ENCODE results near the gene PARD3B. TPM values are rescaled to one million over a fixed set of nuclear protein-coding genes. Genes with fewer than 3 reads are reported as not detected.

PARD3B gene
- total and polyA plus RNA-seq, 2 experiments from 2014 or later: 3.5 to 4.4 TPM

GRCh38 chr2:205012961-205013360 lies 467.7 kb downstream of the PARD3B start:
- TF ChIP-seq STAT1 (IDR thresholded peaks at IDR 0.05; ENCODE audit: unreplicated experiment): no peak
- no peak for TF ChIP-seq ZNF462 (CRISPR knock-in tag; IDR thresholded peaks at IDR 0.05)
- TF ChIP-seq, protein P1, sequence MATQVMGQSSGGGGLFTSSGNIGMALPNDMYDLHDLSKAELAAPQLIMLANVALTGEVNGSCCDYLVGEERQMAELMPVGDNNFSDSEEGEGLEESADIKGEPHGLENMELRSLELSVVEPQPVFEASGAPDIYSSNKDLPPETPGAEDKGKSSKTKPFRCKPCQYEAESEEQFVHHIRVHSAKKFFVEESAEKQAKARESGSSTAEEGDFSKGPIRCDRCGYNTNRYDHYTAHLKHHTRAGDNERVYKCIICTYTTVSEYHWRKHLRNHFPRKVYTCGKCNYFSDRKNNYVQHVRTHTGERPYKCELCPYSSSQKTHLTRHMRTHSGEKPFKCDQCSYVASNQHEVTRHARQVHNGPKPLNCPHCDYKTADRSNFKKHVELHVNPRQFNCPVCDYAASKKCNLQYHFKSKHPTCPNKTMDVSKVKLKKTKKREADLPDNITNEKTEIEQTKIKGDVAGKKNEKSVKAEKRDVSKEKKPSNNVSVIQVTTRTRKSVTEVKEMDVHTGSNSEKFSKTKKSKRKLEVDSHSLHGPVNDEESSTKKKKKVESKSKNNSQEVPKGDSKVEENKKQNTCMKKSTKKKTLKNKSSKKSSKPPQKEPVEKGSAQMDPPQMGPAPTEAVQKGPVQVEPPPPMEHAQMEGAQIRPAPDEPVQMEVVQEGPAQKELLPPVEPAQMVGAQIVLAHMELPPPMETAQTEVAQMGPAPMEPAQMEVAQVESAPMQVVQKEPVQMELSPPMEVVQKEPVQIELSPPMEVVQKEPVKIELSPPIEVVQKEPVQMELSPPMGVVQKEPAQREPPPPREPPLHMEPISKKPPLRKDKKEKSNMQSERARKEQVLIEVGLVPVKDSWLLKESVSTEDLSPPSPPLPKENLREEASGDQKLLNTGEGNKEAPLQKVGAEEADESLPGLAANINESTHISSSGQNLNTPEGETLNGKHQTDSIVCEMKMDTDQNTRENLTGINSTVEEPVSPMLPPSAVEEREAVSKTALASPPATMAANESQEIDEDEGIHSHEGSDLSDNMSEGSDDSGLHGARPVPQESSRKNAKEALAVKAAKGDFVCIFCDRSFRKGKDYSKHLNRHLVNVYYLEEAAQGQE (IDR thresholded peaks at IDR 0.05; ENCODE audit: unreplicated experiment): no peak
- TF ChIP-seq JUNB (IDR thresholded peaks at IDR 0.05; ENCODE audit: unreplicated experiment): no peak
- TF ChIP-seq ZNF114 (CRISPR knock-in tag; IDR thresholded peaks at IDR 0.05): no peak
- TF ChIP-seq, protein P2, sequence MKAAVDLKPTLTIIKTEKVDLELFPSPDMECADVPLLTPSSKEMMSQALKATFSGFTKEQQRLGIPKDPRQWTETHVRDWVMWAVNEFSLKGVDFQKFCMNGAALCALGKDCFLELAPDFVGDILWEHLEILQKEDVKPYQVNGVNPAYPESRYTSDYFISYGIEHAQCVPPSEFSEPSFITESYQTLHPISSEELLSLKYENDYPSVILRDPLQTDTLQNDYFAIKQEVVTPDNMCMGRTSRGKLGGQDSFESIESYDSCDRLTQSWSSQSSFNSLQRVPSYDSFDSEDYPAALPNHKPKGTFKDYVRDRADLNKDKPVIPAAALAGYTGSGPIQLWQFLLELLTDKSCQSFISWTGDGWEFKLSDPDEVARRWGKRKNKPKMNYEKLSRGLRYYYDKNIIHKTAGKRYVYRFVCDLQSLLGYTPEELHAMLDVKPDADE (IDR thresholded peaks at IDR 0.05): no peak
- no peak for TF ChIP-seq CTCF (conservative IDR thresholded peaks at IDR 0.05; ENCODE audit: low read depth in 2 of 2)
- no peak for TF ChIP-seq POLR2AphosphoS5 (IDR thresholded peaks at IDR 0.05; ENCODE audit: low read depth)
- no peak for TF ChIP-seq ZNF331 (CRISPR knock-in tag; IDR thresholded peaks at IDR 0.05; ENCODE audit: low read depth)
- no peak for TF ChIP-seq CREB1 (CRISPR knock-in tag; IDR thresholded peaks at IDR 0.05; ENCODE audit: low read depth)
- no peak for TF ChIP-seq EZH2 (IDR thresholded peaks at IDR 0.05; ENCODE audit: low read depth, unreplicated experiment)
- TF ChIP-seq EZH2phosphoT487 (IDR thresholded peaks at IDR 0.05; ENCODE audit: unreplicated experiment): no peak
- H3K27ac ChIP-seq (ENCODE audit: low read depth): no peak overlapping the region
- Mint-ChIP-seq H3K36me3 (ENCODE audit: low read depth) (no peaks in the 10 kb centered on the region), H3K4me3 (no peak overlapping the region), H3K4me1 (peaks cover 9% of the 10 kb centered on the region), H3K27me3 (ENCODE audit: insufficient read depth, low read depth, poor library complexity) (no peaks in the 10 kb centered on the region), H3K9me3 (no peaks in the 10 kb centered on the region), H3K27ac (no peak overlapping the region)
- no peaks in the 10 kb centered on the region for H4K20me1 ChIP-seq (replicated peaks; ENCODE audit: insufficient read depth)
- ATAC-seq (no peak), DNase-seq (ENCODE audit: low spot score) (no peak)
- no peak overlapping the region for H3K4me2 ChIP-seq
- H3K9me2 ChIP-seq (ENCODE audit: insufficient read depth): peaks cover 7% of the 10 kb centered on the region; the same call in 1 of the 2 replicates
- no peaks in the 10 kb centered on the region for H3K4me1 ChIP-seq (ENCODE audit: insufficient read depth)
- H3F3A ChIP-seq (replicated peaks; ENCODE audit: low read depth): no peaks in the 10 kb centered on the region
- no peaks in the 10 kb centered on the region for H3K27me3 ChIP-seq (ENCODE audit: insufficient read depth)
- no peaks in the 10 kb centered on the region for H3K79me2 ChIP-seq (replicated peaks; ENCODE audit: insufficient read depth)
- no peak overlapping the region for H2AFZ ChIP-seq
- no peak overlapping the region for H3K4me3 ChIP-seq
- no peaks in the 10 kb centered on the region for H3K36me3 ChIP-seq (ENCODE audit: insufficient read depth)
